ENCODE measurements around the gene SARS1. TPM values are rescaled to one million over a fixed set of nuclear protein-coding genes. Genes with fewer than 3 reads are reported as not detected.

Gene SARS1
- total and polyA plus RNA-seq, 2 of the 8 experiments (the other 6 are each of a cell fraction or from before 2014, with no cell fraction given) = 83.1 to 146 TPM

DNA sequence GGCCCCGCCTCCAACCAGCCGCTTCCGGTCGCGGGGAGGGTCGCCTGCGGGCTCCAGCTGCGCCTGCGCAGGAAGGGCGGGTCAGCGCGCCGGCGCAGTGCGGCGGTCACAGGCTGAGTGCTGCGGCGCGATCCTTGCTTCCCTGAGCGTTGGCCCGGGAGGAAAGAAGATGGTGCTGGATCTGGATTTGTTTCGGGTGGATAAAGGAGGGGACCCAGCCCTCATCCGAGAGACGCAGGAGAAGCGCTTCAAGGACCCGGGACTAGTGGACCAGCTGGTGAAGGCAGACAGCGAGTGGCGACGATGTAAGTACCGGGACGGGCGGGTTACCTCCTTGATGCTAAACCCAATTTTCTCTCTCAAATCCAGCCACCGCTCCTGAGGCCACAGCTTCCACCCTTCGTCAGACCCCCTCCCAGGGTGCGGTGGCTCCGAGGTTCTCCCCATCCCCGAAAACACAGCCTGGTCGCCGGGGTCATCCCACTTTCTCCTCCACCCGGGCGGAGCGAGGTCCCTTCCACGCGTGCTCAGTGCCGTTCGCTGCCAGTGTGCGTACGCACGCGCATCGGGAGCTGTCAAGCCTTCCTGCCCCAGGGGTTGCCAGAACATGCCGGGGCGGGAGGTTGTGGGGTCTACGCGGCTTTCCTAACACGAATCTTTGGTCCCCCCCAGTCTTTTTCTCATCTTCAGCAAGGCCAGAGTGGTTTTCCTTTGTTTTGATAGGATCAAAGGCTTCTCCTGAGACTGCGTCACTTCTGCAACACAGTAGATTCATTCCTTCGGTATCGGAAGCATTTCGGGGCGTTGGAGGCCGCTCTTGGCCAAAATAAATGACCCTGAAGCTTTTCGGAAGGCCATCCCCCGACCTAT, at the start of gene SARS1 (continued):
- TF ChIP-seq, protein P1, sequence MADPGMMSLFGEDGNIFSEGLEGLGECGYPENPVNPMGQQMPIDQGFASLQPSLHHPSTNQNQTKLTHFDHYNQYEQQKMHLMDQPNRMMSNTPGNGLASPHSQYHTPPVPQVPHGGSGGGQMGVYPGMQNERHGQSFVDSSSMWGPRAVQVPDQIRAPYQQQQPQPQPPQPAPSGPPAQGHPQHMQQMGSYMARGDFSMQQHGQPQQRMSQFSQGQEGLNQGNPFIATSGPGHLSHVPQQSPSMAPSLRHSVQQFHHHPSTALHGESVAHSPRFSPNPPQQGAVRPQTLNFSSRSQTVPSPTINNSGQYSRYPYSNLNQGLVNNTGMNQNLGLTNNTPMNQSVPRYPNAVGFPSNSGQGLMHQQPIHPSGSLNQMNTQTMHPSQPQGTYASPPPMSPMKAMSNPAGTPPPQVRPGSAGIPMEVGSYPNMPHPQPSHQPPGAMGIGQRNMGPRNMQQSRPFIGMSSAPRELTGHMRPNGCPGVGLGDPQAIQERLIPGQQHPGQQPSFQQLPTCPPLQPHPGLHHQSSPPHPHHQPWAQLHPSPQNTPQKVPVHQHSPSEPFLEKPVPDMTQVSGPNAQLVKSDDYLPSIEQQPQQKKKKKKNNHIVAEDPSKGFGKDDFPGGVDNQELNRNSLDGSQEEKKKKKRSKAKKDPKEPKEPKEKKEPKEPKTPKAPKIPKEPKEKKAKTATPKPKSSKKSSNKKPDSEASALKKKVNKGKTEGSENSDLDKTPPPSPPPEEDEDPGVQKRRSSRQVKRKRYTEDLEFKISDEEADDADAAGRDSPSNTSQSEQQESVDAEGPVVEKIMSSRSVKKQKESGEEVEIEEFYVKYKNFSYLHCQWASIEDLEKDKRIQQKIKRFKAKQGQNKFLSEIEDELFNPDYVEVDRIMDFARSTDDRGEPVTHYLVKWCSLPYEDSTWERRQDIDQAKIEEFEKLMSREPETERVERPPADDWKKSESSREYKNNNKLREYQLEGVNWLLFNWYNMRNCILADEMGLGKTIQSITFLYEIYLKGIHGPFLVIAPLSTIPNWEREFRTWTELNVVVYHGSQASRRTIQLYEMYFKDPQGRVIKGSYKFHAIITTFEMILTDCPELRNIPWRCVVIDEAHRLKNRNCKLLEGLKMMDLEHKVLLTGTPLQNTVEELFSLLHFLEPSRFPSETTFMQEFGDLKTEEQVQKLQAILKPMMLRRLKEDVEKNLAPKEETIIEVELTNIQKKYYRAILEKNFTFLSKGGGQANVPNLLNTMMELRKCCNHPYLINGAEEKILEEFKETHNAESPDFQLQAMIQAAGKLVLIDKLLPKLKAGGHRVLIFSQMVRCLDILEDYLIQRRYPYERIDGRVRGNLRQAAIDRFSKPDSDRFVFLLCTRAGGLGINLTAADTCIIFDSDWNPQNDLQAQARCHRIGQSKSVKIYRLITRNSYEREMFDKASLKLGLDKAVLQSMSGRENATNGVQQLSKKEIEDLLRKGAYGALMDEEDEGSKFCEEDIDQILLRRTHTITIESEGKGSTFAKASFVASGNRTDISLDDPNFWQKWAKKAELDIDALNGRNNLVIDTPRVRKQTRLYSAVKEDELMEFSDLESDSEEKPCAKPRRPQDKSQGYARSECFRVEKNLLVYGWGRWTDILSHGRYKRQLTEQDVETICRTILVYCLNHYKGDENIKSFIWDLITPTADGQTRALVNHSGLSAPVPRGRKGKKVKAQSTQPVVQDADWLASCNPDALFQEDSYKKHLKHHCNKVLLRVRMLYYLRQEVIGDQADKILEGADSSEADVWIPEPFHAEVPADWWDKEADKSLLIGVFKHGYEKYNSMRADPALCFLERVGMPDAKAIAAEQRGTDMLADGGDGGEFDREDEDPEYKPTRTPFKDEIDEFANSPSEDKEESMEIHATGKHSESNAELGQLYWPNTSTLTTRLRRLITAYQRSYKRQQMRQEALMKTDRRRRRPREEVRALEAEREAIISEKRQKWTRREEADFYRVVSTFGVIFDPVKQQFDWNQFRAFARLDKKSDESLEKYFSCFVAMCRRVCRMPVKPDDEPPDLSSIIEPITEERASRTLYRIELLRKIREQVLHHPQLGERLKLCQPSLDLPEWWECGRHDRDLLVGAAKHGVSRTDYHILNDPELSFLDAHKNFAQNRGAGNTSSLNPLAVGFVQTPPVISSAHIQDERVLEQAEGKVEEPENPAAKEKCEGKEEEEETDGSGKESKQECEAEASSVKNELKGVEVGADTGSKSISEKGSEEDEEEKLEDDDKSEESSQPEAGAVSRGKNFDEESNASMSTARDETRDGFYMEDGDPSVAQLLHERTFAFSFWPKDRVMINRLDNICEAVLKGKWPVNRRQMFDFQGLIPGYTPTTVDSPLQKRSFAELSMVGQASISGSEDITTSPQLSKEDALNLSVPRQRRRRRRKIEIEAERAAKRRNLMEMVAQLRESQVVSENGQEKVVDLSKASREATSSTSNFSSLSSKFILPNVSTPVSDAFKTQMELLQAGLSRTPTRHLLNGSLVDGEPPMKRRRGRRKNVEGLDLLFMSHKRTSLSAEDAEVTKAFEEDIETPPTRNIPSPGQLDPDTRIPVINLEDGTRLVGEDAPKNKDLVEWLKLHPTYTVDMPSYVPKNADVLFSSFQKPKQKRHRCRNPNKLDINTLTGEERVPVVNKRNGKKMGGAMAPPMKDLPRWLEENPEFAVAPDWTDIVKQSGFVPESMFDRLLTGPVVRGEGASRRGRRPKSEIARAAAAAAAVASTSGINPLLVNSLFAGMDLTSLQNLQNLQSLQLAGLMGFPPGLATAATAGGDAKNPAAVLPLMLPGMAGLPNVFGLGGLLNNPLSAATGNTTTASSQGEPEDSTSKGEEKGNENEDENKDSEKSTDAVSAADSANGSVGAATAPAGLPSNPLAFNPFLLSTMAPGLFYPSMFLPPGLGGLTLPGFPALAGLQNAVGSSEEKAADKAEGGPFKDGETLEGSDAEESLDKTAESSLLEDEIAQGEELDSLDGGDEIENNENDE (IDR thresholded peaks at IDR 0.05; ENCODE audit: insufficient replicate concordance, low read length) = no peak
- TF ChIP-seq FOSL1 (IDR thresholded peaks at IDR 0.05; ENCODE audit: insufficient read depth, low read depth, low read length) = no peak
- no peak for TF ChIP-seq POU5F1 (IDR thresholded peaks at IDR 0.05; ENCODE audit: low read depth, low read length)
- no peak; the same call in 1 of the 2 replicates for TF ChIP-seq SUZ12 (IDR thresholded peaks at IDR 0.05; ENCODE audit: low read length)
- TF ChIP-seq CTBP2 (IDR thresholded peaks at IDR 0.05; ENCODE audit: borderline replicate concordance, insufficient read depth, insufficient read length, low read length) = no peak
- no peak for TF ChIP-seq JUN (IDR thresholded peaks at IDR 0.05; ENCODE audit: low read depth, low read length)
- no peak for TF ChIP-seq CBX5 (IDR thresholded peaks at IDR 0.05; ENCODE audit: low read depth, low read length)
- no peak for TF ChIP-seq NANOG (IDR thresholded peaks at IDR 0.05; ENCODE audit: insufficient read depth, low read depth, low read length, poor library complexity, severe bottlenecking)
- 0 out of 2 replicates have a peak, but pooled peaks have one; percentile 20 for TF ChIP-seq BACH1 (IDR thresholded peaks at IDR 0.05; ENCODE audit: low read length)
